22Rv1 (cell line): Measurements from ENCODE around the gene NRP2.

Experiments used
- ZFX ChIP-seq: fragments of 450-650 bp; IDR thresholded peaks from 2 replicates; pipeline ENCODE4 v1.6.1; 2017; ENCODE audit warnings: antibody characterized with exemption, borderline replicate concordance
- TF ChIP-seq, protein P1 (sequence below): fragments of 450-650 bp; IDR thresholded peaks from 2 replicates; pipeline ENCODE4 v1.5.1; 2017; ENCODE audit warnings: mild to moderate bottlenecking

DNA sequence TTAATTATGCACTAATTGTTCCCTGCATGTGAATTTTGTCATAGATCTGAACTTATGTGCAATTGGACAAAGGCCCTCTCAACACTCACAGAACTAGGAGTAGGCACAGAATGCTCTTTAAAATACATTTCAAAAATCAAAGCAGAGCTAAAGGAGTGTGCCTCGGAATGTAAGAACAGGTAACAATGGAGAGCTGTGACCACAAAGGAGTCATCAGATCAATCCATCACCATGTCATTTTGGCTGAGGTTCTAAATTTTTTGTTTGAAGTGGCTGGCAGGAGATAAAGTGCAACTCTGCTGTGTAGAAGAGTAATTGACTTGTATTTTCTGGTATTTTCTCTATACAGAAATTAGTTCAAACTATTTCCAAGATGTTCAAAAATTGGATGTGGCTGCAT lies 155.4 kb downstream of the NRP2 start:
- TF ChIP-seq, protein P1, sequence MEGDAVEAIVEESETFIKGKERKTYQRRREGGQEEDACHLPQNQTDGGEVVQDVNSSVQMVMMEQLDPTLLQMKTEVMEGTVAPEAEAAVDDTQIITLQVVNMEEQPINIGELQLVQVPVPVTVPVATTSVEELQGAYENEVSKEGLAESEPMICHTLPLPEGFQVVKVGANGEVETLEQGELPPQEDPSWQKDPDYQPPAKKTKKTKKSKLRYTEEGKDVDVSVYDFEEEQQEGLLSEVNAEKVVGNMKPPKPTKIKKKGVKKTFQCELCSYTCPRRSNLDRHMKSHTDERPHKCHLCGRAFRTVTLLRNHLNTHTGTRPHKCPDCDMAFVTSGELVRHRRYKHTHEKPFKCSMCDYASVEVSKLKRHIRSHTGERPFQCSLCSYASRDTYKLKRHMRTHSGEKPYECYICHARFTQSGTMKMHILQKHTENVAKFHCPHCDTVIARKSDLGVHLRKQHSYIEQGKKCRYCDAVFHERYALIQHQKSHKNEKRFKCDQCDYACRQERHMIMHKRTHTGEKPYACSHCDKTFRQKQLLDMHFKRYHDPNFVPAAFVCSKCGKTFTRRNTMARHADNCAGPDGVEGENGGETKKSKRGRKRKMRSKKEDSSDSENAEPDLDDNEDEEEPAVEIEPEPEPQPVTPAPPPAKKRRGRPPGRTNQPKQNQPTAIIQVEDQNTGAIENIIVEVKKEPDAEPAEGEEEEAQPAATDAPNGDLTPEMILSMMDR, result no peak
- TF ChIP-seq ZFX, result no peak
